Stimulated activated CD4-positive, alpha-beta T cell treated with anti-CD3 and anti-CD28 coated beads, Interleukin-1b, Interleukin-23, amount 100 ng/mL, for 24 hours (primary cell): Measurements from ENCODE around the gene SAMD4B.
A peak's percentile ranks its signal among the peaks of the same experiment; 100 is the strongest.
"Not testable (repeated sequence)": the region's sequence is repeated elsewhere in the genome, so short reads cannot be mapped to it uniquely, and the experiment has no call there.

ENCODE experiments used
- DNase-seq, 4 experiments: peaks; one replicate each; pipeline ENCODE4 v3.0.0-alpha.2; 2020; ENCODE audit warnings: low read depth in 4 of 4, low spot score in 1 of 4

The SAMD4B gene

GRCh38 chr19:39333507-39333906 is 8.7 kb upstream of the SAMD4B start:
- no peak for DNase-seq

- no peak for DNase-seq
These were observed 7.7 kb upstream of the SAMD4B start for GRCh38 chr19:39334444-39334976.

DNA sequence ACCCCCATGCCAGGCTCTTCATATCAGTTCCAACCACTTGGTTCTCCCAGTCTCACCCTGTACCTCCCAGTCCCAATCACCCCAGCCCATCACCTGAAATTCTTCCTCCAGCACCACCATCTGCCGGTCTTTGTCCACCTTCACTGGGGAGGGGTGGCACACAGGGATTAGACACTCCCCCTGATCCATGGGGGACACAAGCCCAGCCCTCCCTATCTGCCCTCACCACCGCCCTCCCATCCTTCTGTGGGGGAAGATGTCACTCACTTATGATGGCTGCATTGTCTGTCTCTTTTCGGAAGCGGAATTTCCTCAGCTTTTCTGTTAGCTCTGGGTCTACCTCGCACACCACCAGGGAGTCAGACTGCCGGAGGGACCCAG is 7.1 kb upstream of the SAMD4B start:
- no peak for DNase-seq

GRCh38 chr19:39336483-39336882 is 5.7 kb upstream of the SAMD4B start:
- DNase-seq, result no peak

GRCh38 chr19:39339674-39340073 is 2.5 kb upstream of the SAMD4B start:
- DNase-seq, result no peak

- DNase-seq, result not testable (repeated sequence)
These were observed 2.1 kb upstream of the SAMD4B start for GRCh38 chr19:39340156-39340555.

GRCh38 chr19:39341129-39341718 is 997 bp upstream of the SAMD4B start:
- DNase-seq, result no peak

DNA sequence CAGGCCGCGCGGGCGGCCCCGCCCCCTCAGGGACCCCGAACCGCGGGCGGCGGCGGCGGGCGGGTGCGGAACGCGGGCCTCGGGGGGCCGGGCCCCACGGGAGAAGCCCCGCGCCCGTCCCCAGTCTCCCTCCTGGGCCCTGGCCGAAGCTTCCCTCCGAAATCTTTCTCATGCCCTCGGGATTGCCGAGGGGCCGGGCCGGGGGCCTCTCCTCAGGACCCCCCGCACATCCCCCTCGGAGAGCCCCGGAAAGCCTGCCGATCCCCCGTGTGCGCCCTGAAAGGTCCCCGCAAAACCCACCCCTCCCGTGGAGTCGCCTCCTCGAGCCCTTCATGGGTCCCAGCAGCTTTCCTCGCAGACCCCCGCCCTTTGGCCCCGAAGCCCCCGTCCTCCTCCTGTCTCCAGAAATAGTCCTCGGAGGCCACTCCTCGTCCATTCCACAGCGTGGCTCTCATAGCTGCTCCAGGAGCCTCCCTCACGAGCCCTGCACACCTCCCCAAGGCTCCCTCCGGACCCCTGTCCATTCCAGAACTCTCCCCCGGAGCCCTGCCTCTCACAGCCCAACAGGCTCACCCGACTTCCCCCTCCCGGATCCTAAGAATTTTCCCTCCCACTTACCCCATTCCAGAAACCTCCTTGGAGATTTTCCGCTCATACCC is 555 bp downstream of the SAMD4B start:
- DNase-seq, result no peak

- no peak for DNase-seq
These were observed 3.7 kb downstream of the SAMD4B start for GRCh38 chr19:39345956-39346355.

- DNase-seq, result no peak
These were observed 5.3 kb downstream of the SAMD4B start for GRCh38 chr19:39347332-39348164.

DNA sequence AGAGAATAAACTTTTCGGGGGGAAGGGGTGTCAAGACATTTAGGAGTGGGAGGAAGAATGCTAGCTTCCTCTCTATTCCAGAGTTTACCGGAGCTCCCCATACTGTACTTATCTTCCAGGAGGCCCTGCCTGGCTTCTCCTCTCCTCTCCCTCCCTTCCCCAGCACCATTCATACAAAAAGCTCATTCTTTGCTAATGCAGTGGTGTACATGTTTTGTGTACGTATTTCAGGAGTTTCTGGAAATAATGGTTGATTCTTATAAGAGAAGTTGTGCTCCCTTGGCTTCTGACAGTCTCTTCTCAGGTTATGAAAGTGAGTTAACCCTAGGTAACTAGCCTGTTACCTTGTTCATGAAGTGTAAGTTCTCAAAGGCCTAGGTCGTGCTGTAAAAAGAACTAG is 7.1 kb downstream of the SAMD4B start:
- no peak for DNase-seq

GRCh38 chr19:39350156-39350555 is 7.9 kb downstream of the SAMD4B start:
- no peak for DNase-seq

GRCh38 chr19:39351537-39352064 is 9.4 kb downstream of the SAMD4B start:
- peak in 2 of 4 experiments; percentile 19 to 30 for DNase-seq

DNA sequence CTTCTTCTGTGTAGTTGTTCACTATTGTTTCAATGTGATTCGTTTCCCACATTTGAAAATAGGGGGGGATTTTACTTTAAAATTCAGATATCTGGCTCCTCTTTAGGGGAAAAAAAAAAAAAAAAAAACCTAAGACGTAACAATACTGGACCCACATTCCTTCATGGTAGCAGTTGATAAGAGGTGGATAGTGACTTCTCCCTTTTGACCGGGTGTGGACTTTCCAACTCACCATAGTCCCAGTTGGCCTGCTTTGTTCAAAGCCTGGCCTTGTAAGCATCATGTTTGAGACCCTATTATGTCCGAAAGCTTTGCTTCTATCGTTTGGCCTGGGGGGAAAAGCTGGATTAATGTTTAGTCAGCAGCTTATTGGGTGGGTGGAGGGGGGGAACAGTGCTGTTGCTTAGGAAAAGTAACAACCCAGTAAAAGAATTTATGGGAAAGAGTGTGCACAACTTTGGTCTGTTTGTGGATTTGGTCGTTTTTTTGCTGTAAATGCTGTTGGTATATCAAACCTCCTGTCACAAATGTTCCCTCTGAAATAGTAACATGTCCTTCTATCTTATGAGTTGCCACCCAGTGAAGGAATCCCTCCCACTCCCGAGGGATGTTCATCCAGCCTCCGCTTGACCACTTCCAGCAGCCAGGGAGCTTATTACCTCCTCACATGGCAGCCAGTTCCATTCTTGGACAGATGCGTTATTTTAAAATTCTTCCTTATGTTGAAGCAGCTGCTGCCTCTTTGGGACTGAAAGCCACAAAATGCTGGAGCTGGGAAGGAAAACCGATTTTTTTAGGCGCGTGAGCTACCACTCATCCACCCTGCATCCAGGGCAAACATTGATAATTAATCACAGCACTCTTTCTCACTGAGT is 10.4 kb downstream of the SAMD4B start:
- no peak for DNase-seq

DNA sequence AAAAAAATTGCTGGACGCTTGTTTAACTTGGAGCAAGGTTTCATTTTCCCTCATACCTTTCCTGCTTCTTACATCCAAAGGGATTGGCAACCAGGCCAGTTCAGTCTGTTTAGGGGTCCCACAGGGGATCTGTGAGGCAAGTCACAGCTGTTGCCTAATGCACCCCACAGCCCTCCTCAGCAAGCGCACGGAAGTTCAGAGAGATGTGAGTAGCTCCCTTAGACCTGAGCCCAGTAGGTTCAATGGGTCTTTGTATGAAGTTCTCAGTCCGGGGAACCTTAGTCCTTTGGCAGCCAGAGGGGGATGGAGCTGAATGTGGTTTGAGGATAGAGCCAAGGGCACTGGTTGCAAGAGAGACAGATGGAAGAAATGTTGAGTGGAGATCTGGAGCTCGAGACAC is 13.0 kb downstream of the SAMD4B start:
- no peak for DNase-seq

DNA sequence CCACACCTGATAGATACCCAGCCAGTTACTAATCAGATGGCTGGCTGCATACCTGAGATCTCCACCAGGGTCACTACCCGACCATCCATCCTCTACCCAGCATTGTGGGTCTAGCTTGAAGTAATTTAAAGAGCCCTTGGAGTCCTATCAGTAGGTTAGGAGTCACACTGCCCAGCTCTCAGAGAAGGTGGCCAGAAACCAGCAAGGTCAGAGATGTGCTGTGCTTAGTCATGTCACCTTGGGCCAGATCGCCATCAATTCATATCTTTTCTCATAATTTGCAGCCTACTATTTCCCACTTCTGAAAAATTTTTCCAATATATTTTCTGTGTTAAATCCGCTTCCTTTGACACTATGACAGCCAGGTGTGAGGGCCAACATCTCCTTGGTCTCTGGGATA is 13.9 kb downstream of the SAMD4B start:
- no peak for DNase-seq

GRCh38 chr19:39356647-39357046 is 14.4 kb downstream of the SAMD4B start:
- DNase-seq, result no peak

DNA sequence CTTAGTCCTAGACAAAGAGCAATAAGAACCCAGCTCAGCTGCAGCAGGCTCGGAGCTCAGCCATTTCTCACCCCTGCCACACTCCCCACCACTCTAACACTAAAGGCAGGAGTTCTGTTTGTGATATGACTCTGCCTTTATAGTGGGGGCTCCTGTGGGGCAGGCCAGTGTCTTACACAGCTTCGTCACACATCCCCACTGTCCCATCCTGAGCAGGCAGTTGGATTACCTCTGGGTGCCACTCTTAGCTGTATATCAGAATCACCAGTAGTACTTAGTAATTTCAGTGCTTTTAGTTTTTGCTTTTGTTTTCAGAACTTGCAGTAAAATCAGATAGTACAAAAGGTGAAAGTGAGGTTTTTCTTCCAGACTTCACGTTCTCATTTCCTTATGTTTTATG is 16.8 kb downstream of the SAMD4B start:
- DNase-seq, result no peak

DNA sequence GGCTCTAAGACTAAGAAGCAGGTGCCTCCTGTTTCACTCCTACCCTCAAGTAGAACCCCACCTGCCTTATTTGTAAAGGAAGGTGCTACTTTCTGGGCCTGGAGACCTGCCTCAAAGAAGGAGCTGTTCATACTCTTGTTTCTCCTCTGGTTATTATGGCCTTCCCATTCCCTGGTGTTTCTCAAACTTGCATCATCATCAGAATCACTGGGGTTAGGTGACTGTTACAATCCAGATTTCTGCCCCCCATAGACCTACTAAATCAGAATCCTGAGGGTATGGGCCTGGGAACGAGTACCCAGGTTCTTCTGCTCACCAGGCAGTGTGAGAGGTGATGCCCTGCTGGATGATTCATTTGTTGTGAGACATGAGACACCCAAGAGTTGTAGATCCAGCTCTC is 18.4 kb downstream of the SAMD4B start:
- DNase-seq, result no peak

DNA sequence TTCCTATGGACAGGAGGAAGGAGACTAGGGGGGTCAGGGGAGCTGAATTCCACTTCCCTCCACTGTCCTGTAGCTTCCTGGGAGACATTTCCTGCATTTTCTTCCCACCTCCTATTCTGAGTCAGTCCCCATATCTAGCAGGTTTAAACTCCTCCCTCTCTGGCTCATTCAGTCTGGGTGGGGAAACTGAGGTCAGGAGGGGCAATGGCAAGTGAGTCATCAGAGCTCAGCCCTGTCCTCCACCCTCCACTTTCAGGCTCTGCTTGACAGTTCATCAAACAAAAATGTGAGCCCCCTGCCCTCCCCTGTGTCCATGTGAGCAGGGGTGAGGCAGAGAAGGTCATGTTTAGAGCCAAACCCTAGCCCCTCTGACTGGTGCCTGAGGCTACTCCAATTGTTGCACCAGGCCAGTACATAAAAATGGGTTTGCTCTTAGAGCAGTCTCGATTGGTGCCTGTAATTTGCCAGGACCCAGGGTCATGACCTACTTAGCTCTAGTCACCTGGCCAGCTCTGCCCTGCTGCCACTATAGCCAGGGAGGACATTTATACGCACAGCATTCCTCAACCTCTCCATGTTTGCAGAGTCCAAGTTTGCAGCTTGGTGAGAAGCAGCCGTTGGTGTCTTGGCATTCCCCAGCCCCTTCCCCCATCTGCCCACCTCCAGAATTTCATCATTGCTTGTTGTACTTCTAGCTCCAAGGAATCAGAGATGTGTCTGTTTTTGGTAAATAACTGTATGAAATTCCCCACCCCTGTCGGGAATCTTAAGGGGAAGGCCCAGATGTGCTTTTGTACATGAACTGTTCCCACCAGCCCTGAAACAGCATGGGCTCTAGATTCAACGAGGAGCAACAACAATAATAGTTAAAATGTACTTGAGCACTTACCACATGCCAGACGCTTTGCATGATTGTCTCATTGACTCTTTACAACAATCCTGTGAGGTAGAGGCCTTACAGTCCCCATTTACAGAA is 20.7 kb downstream of the SAMD4B start:
- no peak for DNase-seq
